Measurements from ENCODE around the gene NCK1.

DNA sequence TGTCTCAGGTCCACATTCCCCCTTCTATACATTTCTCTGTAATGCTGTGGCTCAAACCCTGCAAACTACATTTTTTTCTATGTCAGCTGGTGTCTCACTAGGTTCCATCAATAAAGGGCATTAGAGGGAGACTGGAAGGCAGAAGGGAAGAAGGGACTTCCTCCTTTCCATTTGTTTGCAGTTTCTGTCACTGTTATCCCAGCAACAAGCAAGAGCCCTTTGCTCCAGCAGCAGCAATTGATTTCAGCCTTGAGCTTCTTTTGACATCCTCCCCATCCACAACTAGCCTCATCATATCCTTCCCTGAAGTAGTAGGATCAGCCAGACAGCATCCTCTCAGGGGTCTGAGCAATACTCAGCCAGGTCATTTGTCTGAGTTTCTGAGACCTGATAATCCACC is 5.3 kb upstream of the NCK1 start:
- TF ChIP-seq, protein P1, sequence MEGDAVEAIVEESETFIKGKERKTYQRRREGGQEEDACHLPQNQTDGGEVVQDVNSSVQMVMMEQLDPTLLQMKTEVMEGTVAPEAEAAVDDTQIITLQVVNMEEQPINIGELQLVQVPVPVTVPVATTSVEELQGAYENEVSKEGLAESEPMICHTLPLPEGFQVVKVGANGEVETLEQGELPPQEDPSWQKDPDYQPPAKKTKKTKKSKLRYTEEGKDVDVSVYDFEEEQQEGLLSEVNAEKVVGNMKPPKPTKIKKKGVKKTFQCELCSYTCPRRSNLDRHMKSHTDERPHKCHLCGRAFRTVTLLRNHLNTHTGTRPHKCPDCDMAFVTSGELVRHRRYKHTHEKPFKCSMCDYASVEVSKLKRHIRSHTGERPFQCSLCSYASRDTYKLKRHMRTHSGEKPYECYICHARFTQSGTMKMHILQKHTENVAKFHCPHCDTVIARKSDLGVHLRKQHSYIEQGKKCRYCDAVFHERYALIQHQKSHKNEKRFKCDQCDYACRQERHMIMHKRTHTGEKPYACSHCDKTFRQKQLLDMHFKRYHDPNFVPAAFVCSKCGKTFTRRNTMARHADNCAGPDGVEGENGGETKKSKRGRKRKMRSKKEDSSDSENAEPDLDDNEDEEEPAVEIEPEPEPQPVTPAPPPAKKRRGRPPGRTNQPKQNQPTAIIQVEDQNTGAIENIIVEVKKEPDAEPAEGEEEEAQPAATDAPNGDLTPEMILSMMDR (IDR thresholded peaks at IDR 0.05; ENCODE audit: insufficient read depth, low read length): no peak
- TF ChIP-seq POLR2AphosphoS5 (IDR thresholded peaks at IDR 0.05; ENCODE audit: low read depth) (no peak), GABPA (IDR thresholded peaks at IDR 0.05; ENCODE audit: low read depth) (no peak), SPI1 (IDR thresholded peaks at IDR 0.05; ENCODE audit: borderline replicate concordance, low read depth) (peak; percentile 80)
- TF ChIP-seq, protein P2, sequence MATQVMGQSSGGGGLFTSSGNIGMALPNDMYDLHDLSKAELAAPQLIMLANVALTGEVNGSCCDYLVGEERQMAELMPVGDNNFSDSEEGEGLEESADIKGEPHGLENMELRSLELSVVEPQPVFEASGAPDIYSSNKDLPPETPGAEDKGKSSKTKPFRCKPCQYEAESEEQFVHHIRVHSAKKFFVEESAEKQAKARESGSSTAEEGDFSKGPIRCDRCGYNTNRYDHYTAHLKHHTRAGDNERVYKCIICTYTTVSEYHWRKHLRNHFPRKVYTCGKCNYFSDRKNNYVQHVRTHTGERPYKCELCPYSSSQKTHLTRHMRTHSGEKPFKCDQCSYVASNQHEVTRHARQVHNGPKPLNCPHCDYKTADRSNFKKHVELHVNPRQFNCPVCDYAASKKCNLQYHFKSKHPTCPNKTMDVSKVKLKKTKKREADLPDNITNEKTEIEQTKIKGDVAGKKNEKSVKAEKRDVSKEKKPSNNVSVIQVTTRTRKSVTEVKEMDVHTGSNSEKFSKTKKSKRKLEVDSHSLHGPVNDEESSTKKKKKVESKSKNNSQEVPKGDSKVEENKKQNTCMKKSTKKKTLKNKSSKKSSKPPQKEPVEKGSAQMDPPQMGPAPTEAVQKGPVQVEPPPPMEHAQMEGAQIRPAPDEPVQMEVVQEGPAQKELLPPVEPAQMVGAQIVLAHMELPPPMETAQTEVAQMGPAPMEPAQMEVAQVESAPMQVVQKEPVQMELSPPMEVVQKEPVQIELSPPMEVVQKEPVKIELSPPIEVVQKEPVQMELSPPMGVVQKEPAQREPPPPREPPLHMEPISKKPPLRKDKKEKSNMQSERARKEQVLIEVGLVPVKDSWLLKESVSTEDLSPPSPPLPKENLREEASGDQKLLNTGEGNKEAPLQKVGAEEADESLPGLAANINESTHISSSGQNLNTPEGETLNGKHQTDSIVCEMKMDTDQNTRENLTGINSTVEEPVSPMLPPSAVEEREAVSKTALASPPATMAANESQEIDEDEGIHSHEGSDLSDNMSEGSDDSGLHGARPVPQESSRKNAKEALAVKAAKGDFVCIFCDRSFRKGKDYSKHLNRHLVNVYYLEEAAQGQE (IDR thresholded peaks at IDR 0.05; ENCODE audit: insufficient replicate concordance, low read depth): no peak
